ENCODE results near the gene SPATA16. TPM values are rescaled to one million over a fixed set of nuclear protein-coding genes. Genes with fewer than 3 reads are reported as not detected.
"Not testable (repeated sequence)": the region's sequence is repeated elsewhere in the genome, so short reads cannot be mapped to it uniquely, and the experiment has no call there.

SPATA16 gene
- total RNA-seq, 1 experiment from 2014 or later, result not detected

- no peak for DNase-seq
Observed at GRCh38 chr3:173037840-173038483, 103.1 kb downstream of the SPATA16 start.

GRCh38 chr3:173030273-173030672 lies 110.8 kb downstream of the SPATA16 start:
- Histone ChIP-seq H3K4me3 (ENCODE audit: insufficient read depth, low read depth, low read length) (no peak overlapping the region), H3K27me3 (ENCODE audit: control insufficient read depth, insufficient read depth, low read length) (no peaks in the 10 kb centered on the region), H3K36me3 (replicated peaks; ENCODE audit: control insufficient read depth, insufficient read depth, low read length) (no peaks in the 10 kb centered on the region)
- no peak for DNase-seq

More at GRCh38 chr3:173037840-173038483, 103.1 kb downstream of the SPATA16 start:
- Histone ChIP-seq H3K4me3 (ENCODE audit: insufficient read depth, low read depth, low read length) (no peak overlapping the region), H3K27me3 (ENCODE audit: control insufficient read depth, insufficient read depth, low read length) (no peaks in the 10 kb centered on the region), H3K36me3 (replicated peaks; ENCODE audit: control insufficient read depth, insufficient read depth, low read length) (no peaks in the 10 kb centered on the region)

- Histone ChIP-seq H3K4me3 (ENCODE audit: insufficient read depth, low read depth, low read length) (no peak overlapping the region), H3K36me3 (replicated peaks; ENCODE audit: control insufficient read depth, insufficient read depth, low read length) (no peaks in the 10 kb centered on the region), H3K27me3 (ENCODE audit: control insufficient read depth, insufficient read depth, low read length) (no peaks in the 10 kb centered on the region)
- no peak for DNase-seq
Observed at GRCh38 chr3:173028351-173028750, 112.7 kb downstream of the SPATA16 start.

- Histone ChIP-seq H3K27me3 (ENCODE audit: control insufficient read depth, insufficient read depth, low read length) (no peaks in the 10 kb centered on the region), H3K4me3 (ENCODE audit: insufficient read depth, low read depth, low read length) (no peak overlapping the region), H3K36me3 (replicated peaks; ENCODE audit: control insufficient read depth, insufficient read depth, low read length) (no peaks in the 10 kb centered on the region)
- no peak for DNase-seq
Observed at GRCh38 chr3:173027429-173027828, 113.6 kb downstream of the SPATA16 start.

- no peaks in the 10 kb centered on the region for H3K36me3 ChIP-seq (replicated peaks; ENCODE audit: control insufficient read depth, insufficient read depth, low read length)
- DNase-seq, result no peak
Observed at GRCh38 chr3:173025941-173026340, 115.1 kb downstream of the SPATA16 start.

GRCh38 chr3:173021547-173022185 lies 119.4 kb downstream of the SPATA16 start:
- H3K4me3 ChIP-seq (ENCODE audit: insufficient read depth, low read depth, low read length), result no peak overlapping the region

More at GRCh38 chr3:173025941-173026340, 115.1 kb downstream of the SPATA16 start:
- Histone ChIP-seq H3K27me3 (ENCODE audit: control insufficient read depth, insufficient read depth, low read length) (no peaks in the 10 kb centered on the region), H3K4me3 (ENCODE audit: insufficient read depth, low read depth, low read length) (no peak overlapping the region)

GRCh38 chr3:173020128-173020527 lies 120.9 kb downstream of the SPATA16 start:
- DNase-seq; H3K36me3 ChIP-seq (replicated peaks; ENCODE audit: control insufficient read depth, insufficient read depth, low read length); H3K4me3 ChIP-seq (ENCODE audit: insufficient read depth, low read depth, low read length); H3K27me3 ChIP-seq (ENCODE audit: control insufficient read depth, insufficient read depth, low read length): not testable (repeated sequence)

More at GRCh38 chr3:173021547-173022185, 119.4 kb downstream of the SPATA16 start:
- no peak for DNase-seq
- Histone ChIP-seq H3K27me3 (ENCODE audit: control insufficient read depth, insufficient read depth, low read length) (no peaks in the 10 kb centered on the region), H3K36me3 (replicated peaks; ENCODE audit: control insufficient read depth, insufficient read depth, low read length) (no peaks in the 10 kb centered on the region)

- Histone ChIP-seq H3K27me3 (ENCODE audit: control insufficient read depth, insufficient read depth, low read length) (no peaks in the 10 kb centered on the region), H3K4me3 (ENCODE audit: insufficient read depth, low read depth, low read length) (no peak overlapping the region), H3K36me3 (replicated peaks; ENCODE audit: control insufficient read depth, insufficient read depth, low read length) (no peaks in the 10 kb centered on the region)
- DNase-seq, result no peak
Observed at GRCh38 chr3:173019378-173019777, 121.7 kb downstream of the SPATA16 start.

GRCh38 chr3:173018758-173019157 lies 122.3 kb downstream of the SPATA16 start:
- H3K27me3 ChIP-seq (ENCODE audit: control insufficient read depth, insufficient read depth, low read length), result no peaks in the 10 kb centered on the region
- H3K36me3 ChIP-seq (replicated peaks; ENCODE audit: control insufficient read depth, insufficient read depth, low read length), result no peaks in the 10 kb centered on the region
- H3K4me3 ChIP-seq (ENCODE audit: insufficient read depth, low read depth, low read length), result no peak overlapping the region
- DNase-seq, result no peak

GRCh38 chr3:173013219-173013832 lies 127.7 kb downstream of the SPATA16 start:
- DNase-seq, result no peak
- H3K4me3 ChIP-seq (ENCODE audit: insufficient read depth, low read depth, low read length), result no peak overlapping the region
- no peaks in the 10 kb centered on the region for H3K36me3 ChIP-seq (replicated peaks; ENCODE audit: control insufficient read depth, insufficient read depth, low read length)
- H3K27me3 ChIP-seq (ENCODE audit: control insufficient read depth, insufficient read depth, low read length), result no peaks in the 10 kb centered on the region

- Histone ChIP-seq H3K4me3 (ENCODE audit: insufficient read depth, low read depth, low read length) (no peak overlapping the region), H3K27me3 (ENCODE audit: control insufficient read depth, insufficient read depth, low read length) (no peaks in the 10 kb centered on the region), H3K36me3 (replicated peaks; ENCODE audit: control insufficient read depth, insufficient read depth, low read length) (no peaks in the 10 kb centered on the region)
- no peak for DNase-seq
Observed at GRCh38 chr3:173009410-173009809, 131.6 kb downstream of the SPATA16 start.

- Histone ChIP-seq H3K36me3 (replicated peaks; ENCODE audit: control insufficient read depth, insufficient read depth, low read length) (no peaks in the 10 kb centered on the region), H3K4me3 (ENCODE audit: insufficient read depth, low read depth, low read length) (no peak overlapping the region), H3K27me3 (ENCODE audit: control insufficient read depth, insufficient read depth, low read length) (no peaks in the 10 kb centered on the region)
- no peak for DNase-seq
Observed at GRCh38 chr3:173008978-173009377, 132.1 kb downstream of the SPATA16 start.

- no peak for DNase-seq
- Histone ChIP-seq H3K27me3 (ENCODE audit: control insufficient read depth, insufficient read depth, low read length) (no peaks in the 10 kb centered on the region), H3K4me3 (ENCODE audit: insufficient read depth, low read depth, low read length) (no peak overlapping the region), H3K36me3 (replicated peaks; ENCODE audit: control insufficient read depth, insufficient read depth, low read length) (no peaks in the 10 kb centered on the region)
Observed at GRCh38 chr3:173007079-173007723, 133.8 kb downstream of the SPATA16 start.

- Histone ChIP-seq H3K27me3 (ENCODE audit: control insufficient read depth, insufficient read depth, low read length) (no peaks in the 10 kb centered on the region), H3K4me3 (ENCODE audit: insufficient read depth, low read depth, low read length) (no peak overlapping the region), H3K36me3 (replicated peaks; ENCODE audit: control insufficient read depth, insufficient read depth, low read length) (no peaks in the 10 kb centered on the region)
- DNase-seq, result no peak
Observed at GRCh38 chr3:173006006-173006405, 135.0 kb downstream of the SPATA16 start.

- Histone ChIP-seq H3K4me3 (ENCODE audit: insufficient read depth, low read depth, low read length) (no peak overlapping the region), H3K36me3 (replicated peaks; ENCODE audit: control insufficient read depth, insufficient read depth, low read length) (no peaks in the 10 kb centered on the region), H3K27me3 (ENCODE audit: control insufficient read depth, insufficient read depth, low read length) (no peaks in the 10 kb centered on the region)
- no peak for DNase-seq
Observed at GRCh38 chr3:173004681-173005080, 136.4 kb downstream of the SPATA16 start.

Measured in H7 (cell line).